ENCODE results near the gene CEP128. TPM values are rescaled to one million over a fixed set of nuclear protein-coding genes. Genes with fewer than 3 reads are reported as not detected.

The CEP128 gene
- total RNA-seq, 2 experiments from 2014 or later = 28.9 to 47.4 TPM

DNA sequence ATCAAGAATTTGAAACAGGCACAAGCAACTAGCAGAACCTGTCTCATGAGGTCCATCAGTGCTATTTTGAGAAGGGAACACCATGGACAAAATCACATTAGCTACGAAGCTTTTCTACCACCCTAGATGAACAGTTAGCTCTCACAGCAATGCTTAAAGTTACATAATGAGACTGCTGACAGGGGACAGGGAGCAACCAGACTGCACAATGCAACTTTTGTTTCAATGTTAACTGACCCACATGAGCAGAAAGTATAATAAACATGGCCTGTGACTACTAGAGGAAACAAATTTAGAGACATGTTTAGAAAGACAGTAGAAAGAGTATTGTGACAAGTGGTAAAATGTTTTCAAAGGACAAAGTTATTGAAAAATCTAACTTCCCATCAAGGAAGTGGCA, 282.8 kb downstream of the CEP128 start:
- ATAC-seq (no peak), DNase-seq (no peak)
- Mint-ChIP-seq H3K4me3 (no peak overlapping the region), H3K4me1 (no peaks in the 10 kb centered on the region), H3K27me3 (no peaks in the 10 kb centered on the region), H3K27ac (no peak overlapping the region), H3K9me3 (ENCODE audit: low read depth) (no peaks in the 10 kb centered on the region), H3K36me3 (peaks cover 2% of the 10 kb centered on the region)
- CTCF ChIA-PET = no interaction called here

DNA sequence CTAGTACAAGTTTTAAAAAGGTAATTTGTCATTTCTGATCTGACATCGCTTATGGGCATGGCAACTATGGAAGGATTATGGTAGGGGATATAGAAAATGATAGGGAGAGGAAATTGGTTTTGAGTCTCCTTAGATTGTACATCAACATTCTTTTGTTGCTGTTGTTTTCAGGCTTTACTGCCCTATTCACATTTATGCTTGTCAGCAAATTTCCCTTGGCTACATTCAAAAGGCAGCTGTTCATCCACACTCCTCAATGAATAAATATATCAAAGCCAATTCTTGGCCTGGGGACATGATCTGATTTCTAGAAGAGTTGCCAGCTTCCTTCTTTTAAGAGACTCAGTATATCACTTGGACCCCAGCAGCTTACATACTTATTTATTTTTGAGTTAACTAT, 283.4 kb downstream of the CEP128 start:
- Mint-ChIP-seq H3K27ac (no peak overlapping the region), H3K36me3 (peaks cover 5% of the 10 kb centered on the region), H3K4me3 (no peak overlapping the region), H3K4me1 (no peaks in the 10 kb centered on the region), H3K9me3 (ENCODE audit: low read depth) (no peaks in the 10 kb centered on the region), H3K27me3 (no peaks in the 10 kb centered on the region)
- CTCF ChIA-PET = no interaction called here
- ATAC-seq (no peak), DNase-seq (no peak)

DNA sequence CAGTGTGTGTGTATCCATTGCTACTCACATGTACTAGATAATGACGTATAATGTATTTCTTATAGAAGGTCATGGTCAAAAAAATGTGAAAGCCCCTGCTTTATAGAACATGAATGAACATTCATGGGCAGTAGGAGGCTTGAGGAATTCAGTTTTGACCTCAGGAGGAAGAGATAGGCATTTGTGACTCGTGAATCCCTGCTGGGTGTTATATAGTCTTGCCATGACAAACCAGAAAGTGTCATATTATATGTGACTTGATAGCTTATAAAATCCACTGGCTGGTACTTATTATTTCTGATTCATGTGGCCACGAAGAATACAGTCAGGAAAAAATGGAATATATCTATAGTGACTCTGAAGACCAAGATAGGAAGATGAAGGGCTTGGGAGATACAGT, 287.6 kb downstream of the CEP128 start:
- Mint-ChIP-seq H3K36me3 (peaks cover 11% of the 10 kb centered on the region), H3K9me3 (ENCODE audit: low read depth) (peaks cover 6% of the 10 kb centered on the region), H3K4me3 (no peak overlapping the region), H3K27me3 (no peaks in the 10 kb centered on the region), H3K27ac (no peak overlapping the region), H3K4me1 (no peaks in the 10 kb centered on the region)
- DNase-seq = no peak
- CTCF ChIA-PET = no interaction called here
- no peak for ATAC-seq

DNA sequence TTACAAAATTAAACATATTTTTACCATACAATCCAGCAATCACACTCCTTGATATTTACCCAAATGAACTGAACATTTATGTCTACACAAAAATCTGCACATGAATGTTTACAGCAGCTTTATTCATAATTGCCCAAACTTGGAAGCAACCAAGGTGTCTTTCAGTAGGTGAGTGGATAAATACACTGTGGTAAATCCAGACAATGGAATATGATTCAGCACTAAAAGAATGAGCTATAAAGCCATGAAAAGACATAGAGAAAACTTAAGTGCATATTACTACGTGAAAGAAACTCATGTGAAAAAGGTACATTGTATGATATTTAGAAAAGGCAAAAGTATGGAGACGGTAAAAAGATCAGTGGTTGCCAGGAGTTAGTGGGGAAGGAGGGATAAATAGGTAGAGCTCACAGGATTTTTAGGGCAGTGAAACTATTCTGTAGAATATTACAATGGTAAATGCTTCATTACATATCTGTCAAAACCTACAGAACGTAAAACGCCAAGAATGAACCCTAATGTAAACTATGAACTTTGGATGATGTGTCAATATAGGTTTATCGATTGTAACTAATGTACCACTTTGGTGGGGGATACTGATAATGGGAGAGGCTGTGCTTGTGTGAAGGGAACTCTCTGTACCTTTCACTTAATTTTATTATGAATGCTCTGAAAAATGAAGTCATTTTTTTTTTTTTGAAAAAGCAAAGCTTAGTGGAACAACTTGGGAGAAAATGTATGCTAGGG, 295.7 kb downstream of the CEP128 start:
- CTCF ChIA-PET = no interaction called here
- ATAC-seq = no peak
- no peaks in the 10 kb centered on the region for H3K4me1 Mint-ChIP-seq
- H3K27me3 Mint-ChIP-seq = no peaks in the 10 kb centered on the region
- H3K36me3 Mint-ChIP-seq = no peaks in the 10 kb centered on the region
- no peak for DNase-seq
- H3K4me3 Mint-ChIP-seq = no peak overlapping the region
- no peaks in the 10 kb centered on the region for H3K9me3 Mint-ChIP-seq (ENCODE audit: low read depth)
- H3K27ac Mint-ChIP-seq = no peak overlapping the region

DNA sequence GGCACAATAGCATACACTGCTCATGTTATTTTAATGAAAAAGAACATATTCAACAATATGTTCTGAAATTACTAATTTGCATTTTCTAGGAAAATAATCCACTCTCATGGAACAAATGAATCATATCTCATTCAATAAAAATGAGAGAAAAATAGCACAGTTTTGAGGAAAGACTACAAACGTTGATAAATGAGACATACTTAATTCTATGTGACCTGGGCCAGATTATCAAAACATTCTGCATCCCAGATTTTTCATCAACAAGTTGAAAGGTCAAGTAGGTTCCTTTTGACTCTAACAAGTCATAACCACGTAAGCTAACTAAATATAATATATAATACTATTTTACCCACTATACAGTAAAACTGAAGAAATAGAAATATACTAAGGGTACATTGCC, 296.7 kb downstream of the CEP128 start:
- no peak overlapping the region for H3K4me3 Mint-ChIP-seq
- H3K9me3 Mint-ChIP-seq (ENCODE audit: low read depth) = no peaks in the 10 kb centered on the region
- H3K27me3 Mint-ChIP-seq = no peaks in the 10 kb centered on the region
- no peaks in the 10 kb centered on the region for H3K36me3 Mint-ChIP-seq
- ATAC-seq = no peak
- H3K4me1 Mint-ChIP-seq = no peaks in the 10 kb centered on the region
- H3K27ac Mint-ChIP-seq = no peak overlapping the region
- no peak for DNase-seq
- CTCF ChIA-PET = no interaction called here

DNA sequence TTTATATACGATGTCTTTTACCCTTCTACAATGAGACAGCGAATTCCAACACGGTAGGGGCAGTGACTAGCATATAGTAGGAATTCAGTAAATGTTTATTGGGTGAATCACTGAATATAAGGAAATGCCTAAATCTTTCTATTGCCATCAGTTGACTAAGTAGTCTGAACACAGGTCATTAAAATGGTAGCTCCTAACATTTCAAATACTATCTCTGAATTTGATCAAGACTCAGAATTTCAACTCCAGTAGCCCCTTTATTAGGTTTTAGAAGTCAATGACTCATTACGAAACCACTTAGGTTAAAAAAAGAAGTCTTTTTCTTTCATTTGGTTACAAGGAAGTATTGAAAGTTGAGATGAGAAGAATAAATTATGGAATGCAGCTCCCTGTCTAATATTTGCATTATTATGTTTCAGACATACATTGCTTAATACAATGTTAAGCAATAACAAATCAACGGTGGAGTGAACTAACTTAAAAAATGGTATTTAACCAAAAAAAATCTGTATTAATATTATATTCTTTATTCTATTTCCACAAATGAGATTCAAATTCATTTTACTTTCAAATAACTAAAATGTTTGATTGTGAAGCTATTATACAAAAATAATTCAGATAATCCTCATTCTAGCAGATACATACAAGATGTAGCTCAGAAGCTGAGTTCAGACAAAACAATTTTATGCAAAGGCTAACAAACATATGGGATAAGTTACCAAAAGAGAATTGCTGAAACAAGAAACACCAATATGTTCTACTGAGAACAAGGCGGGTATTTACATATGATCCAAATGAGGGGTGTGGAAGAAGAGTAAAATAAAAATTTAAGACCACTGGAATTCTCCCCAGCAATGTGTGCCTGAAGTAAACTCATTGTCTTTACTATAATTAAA, 302.7 kb downstream of the CEP128 start:
- H3K36me3 Mint-ChIP-seq = no peaks in the 10 kb centered on the region
- no peak overlapping the region for H3K4me3 Mint-ChIP-seq
- H3K9me3 Mint-ChIP-seq (ENCODE audit: low read depth) = no peaks in the 10 kb centered on the region
- H3K4me1 Mint-ChIP-seq = no peaks in the 10 kb centered on the region
- CTCF ChIA-PET = no interaction called here
- DNase-seq (no peak), ATAC-seq (no peak)
- H3K27me3 Mint-ChIP-seq = no peaks in the 10 kb centered on the region
- H3K27ac Mint-ChIP-seq = no peak overlapping the region

- no peaks in the 10 kb centered on the region for H3K27me3 Mint-ChIP-seq
- no peaks in the 10 kb centered on the region for H3K4me1 Mint-ChIP-seq
- H3K27ac Mint-ChIP-seq = no peak overlapping the region
- H3K36me3 Mint-ChIP-seq = no peaks in the 10 kb centered on the region
- DNase-seq (no peak), ATAC-seq (no peak)
- no peaks in the 10 kb centered on the region for H3K9me3 Mint-ChIP-seq (ENCODE audit: low read depth)
- no peak overlapping the region for H3K4me3 Mint-ChIP-seq
- CTCF ChIA-PET = no interaction called here
Measured at GRCh38 chr14:80637756-80638619, 303.6 kb downstream of the CEP128 start.

GRCh38 chr14:80636071-80636470, 305.5 kb downstream of the CEP128 start:
- CTCF ChIA-PET = no interaction called here
- Mint-ChIP-seq H3K4me3 (no peak overlapping the region), H3K27ac (no peak overlapping the region), H3K4me1 (no peaks in the 10 kb centered on the region), H3K9me3 (ENCODE audit: low read depth) (no peaks in the 10 kb centered on the region), H3K36me3 (no peaks in the 10 kb centered on the region), H3K27me3 (no peaks in the 10 kb centered on the region)
- ATAC-seq = no peak
- DNase-seq = no peak

DNA sequence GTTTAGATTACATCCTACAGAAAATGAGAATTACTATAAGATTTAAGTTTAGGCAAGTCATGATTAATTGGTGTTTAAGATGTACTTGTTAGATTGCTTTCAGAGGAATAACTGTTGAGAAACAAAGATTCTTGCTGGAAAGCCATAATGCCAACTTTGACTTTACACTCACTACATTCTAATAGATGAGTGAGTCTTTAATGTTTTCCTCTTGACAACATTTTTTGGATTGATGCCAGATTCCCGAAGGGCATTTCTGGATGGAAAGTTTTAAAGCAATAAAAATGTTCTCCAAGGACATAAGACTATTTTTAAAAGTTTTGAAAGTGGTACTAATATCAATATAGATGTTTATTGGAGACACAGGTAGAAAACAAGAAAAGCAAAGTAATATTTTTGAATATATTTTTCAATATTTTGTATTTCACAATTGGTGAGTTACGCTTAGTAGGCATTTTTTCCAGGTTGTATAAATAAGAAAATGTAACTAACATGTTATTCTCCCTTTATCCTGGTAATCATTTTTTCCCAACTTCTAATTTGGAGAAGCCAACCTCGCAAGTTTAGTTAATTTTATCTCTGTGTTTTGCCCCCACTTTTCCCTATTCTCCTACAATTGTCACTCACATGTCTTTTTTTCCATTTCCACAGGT, 307.3 kb downstream of the CEP128 start:
- no peaks in the 10 kb centered on the region for H3K4me1 Mint-ChIP-seq
- H3K27ac Mint-ChIP-seq = no peak overlapping the region
- H3K27me3 Mint-ChIP-seq = no peaks in the 10 kb centered on the region
- H3K36me3 Mint-ChIP-seq = no peaks in the 10 kb centered on the region
- H3K4me3 Mint-ChIP-seq = no peak overlapping the region
- DNase-seq (no peak), ATAC-seq (no peak)
- CTCF ChIA-PET = no interaction called here
- no peaks in the 10 kb centered on the region for H3K9me3 Mint-ChIP-seq (ENCODE audit: low read depth)

GRCh38 chr14:80629606-80630005, 311.9 kb downstream of the CEP128 start:
- ATAC-seq (no peak), DNase-seq (no peak)
- Mint-ChIP-seq H3K4me1 (no peaks in the 10 kb centered on the region), H3K36me3 (no peaks in the 10 kb centered on the region), H3K27me3 (no peaks in the 10 kb centered on the region), H3K27ac (no peak overlapping the region), H3K4me3 (no peak overlapping the region), H3K9me3 (ENCODE audit: low read depth) (peaks cover 3% of the 10 kb centered on the region)
- CTCF ChIA-PET = no interaction called here

GRCh38 chr14:80628547-80628946, 313.0 kb downstream of the CEP128 start:
- DNase-seq (no peak), ATAC-seq (no peak)
- no peaks in the 10 kb centered on the region for H3K4me1 Mint-ChIP-seq
- no peak overlapping the region for H3K27ac Mint-ChIP-seq
- H3K36me3 Mint-ChIP-seq = no peaks in the 10 kb centered on the region
- H3K9me3 Mint-ChIP-seq (ENCODE audit: low read depth) = peaks cover 6% of the 10 kb centered on the region
- H3K27me3 Mint-ChIP-seq = no peaks in the 10 kb centered on the region
- H3K4me3 Mint-ChIP-seq = no peak overlapping the region
- CTCF ChIA-PET = no interaction called here

DNA sequence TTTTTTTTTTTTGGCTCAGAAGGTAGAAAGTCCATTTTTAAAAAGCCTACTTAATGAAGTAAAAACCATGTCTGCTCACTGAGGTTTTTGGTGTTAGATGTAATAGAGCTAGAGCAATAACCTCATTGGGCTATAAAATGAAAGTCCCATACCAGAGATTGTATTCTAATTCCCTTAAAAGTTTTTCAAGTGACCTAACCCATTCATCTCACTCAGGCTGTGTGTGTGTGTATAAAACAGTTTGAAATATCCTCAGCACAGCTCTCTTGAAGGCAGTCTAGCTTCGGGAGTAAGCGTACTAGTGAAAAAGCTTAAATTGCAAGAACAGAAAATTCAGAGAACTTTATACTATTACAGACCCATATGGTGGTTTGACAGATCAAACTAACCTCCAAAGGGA, 313.8 kb downstream of the CEP128 start:
- Mint-ChIP-seq H3K36me3 (no peaks in the 10 kb centered on the region), H3K4me1 (no peaks in the 10 kb centered on the region), H3K4me3 (no peak overlapping the region), H3K27ac (no peak overlapping the region), H3K9me3 (ENCODE audit: low read depth) (peaks cover 6% of the 10 kb centered on the region), H3K27me3 (no peaks in the 10 kb centered on the region)
- ATAC-seq = no peak
- CTCF ChIA-PET = no interaction called here
- DNase-seq = no peak

DNA sequence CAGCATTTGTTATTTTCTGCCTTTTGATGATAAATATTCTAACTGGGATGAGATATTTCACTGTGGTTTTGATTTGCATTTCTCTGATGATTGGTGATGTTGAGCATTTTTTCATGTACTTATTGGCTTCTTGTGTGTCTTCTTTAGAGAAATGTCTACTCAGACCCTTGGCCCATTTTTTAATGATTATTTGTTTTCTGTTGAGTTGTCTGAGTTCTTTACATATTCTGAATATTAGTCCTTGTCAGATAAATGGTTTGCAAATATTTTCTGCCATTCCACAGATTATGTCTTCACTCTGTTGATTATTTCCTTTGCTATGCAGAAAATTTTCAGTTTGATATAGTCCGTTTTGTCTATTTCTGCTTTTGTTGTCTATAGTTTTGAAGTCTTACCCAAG, 317.0 kb downstream of the CEP128 start:
- ATAC-seq = no peak
- Mint-ChIP-seq H3K27me3 (no peaks in the 10 kb centered on the region), H3K4me3 (no peak overlapping the region), H3K4me1 (peaks cover 4% of the 10 kb centered on the region), H3K9me3 (ENCODE audit: low read depth) (peaks cover 6% of the 10 kb centered on the region), H3K27ac (no peak overlapping the region), H3K36me3 (no peaks in the 10 kb centered on the region)
- DNase-seq = no peak
- CTCF ChIA-PET = no interaction called here

Measured in activated CD8-positive, alpha-beta memory T cell treated with anti-CD3 and anti-CD28 coated beads, Interleukin-2, amount 10 ng/mL, durations not matched to agents 7 days and 5 days (primary cell).